ENCODE measurements around the gene GPR153. TPM values are rescaled to one million over a fixed set of nuclear protein-coding genes. Genes with fewer than 3 reads are reported as not detected.

The GPR153 gene
- total and polyA plus RNA-seq, 4 donors, result 0.37 to 5.9 (median 2.7) TPM

- H3K27me3 ChIP-seq (ENCODE audit: control insufficient read depth in 4 of 4, insufficient read depth in 4 of 4, low read length in 3 of 4), result no peaks in the 10 kb centered on the region
- H3K27ac ChIP-seq (ENCODE audit: low read depth in 1 of 2, low read length in 2 of 2), result peak overlapping the region; percentile 75 to 86
- no peaks in the 10 kb centered on the region for H3K9me3 ChIP-seq (ENCODE audit: control insufficient read depth in 4 of 4, low read length in 3 of 4)
- WGBS, result under 1% methylated on average over 31 of the region's 31 CpGs
- H3K9ac ChIP-seq (ENCODE audit: low read depth in 1 of 2, low read length in 2 of 2), result peak overlapping the region; percentile 94
- peaks cover 3 to 22% (median 17%) of the 10 kb centered on the region in 4 donors for H3K36me3 ChIP-seq (ENCODE audit: control insufficient read depth in 4 of 4, insufficient read depth in 3 of 4, low read depth in 1 of 4, low read length in 3 of 4)
- peaks cover 7 to 28% (median 21%) of the 10 kb centered on the region in 4 donors for H3K4me1 ChIP-seq (ENCODE audit: control insufficient read depth in 4 of 4, insufficient read depth in 4 of 4, low read length in 3 of 4)
- DNase-seq (ENCODE audit: low spot score), result peak; percentile 41
- H3K4me3 ChIP-seq (ENCODE audit: low read depth in 1 of 3, low read length in 3 of 3), result peak overlapping the region; percentile 81 to 99 (median 94)
- no peak for TF ChIP-seq FOXA1 (IDR thresholded peaks at IDR 0.05)
- no peak for TF ChIP-seq NR2F2 (IDR thresholded peaks at IDR 0.05)
- no peak for TF ChIP-seq ZBTB33 (IDR thresholded peaks at IDR 0.05)
- no peak for TF ChIP-seq CTCF (IDR thresholded peaks at IDR 0.05; ENCODE audit: low read depth, low read length, missing input control)
- TF ChIP-seq HNF4A (conservative IDR thresholded peaks at IDR 0.05), result no peak
- no peak for TF ChIP-seq SP1 (IDR thresholded peaks at IDR 0.05)
- TF ChIP-seq HNF4G (IDR thresholded peaks at IDR 0.05), result no peak
- no peak for TF ChIP-seq GABPA (IDR thresholded peaks at IDR 0.05 in 1 of 2, conservative IDR thresholded peaks at IDR 0.05 in 1 of 2)
- no peak for TF ChIP-seq YY1 (IDR thresholded peaks at IDR 0.05)
These were observed 62.1 kb downstream of the GPR153 start for GRCh38 chr1:6198646-6199297.

GRCh38 chr1:6197746-6198427 is 63.0 kb downstream of the GPR153 start:
- Histone ChIP-seq H3K9ac (ENCODE audit: low read depth in 1 of 2, low read length in 2 of 2) (peak overlapping the region; percentile 94), H3K9me3 (ENCODE audit: control insufficient read depth in 4 of 4, low read length in 3 of 4) (no peaks in the 10 kb centered on the region), H3K27ac (ENCODE audit: low read depth in 1 of 2, low read length in 2 of 2) (no peak overlapping the region), H3K36me3 (ENCODE audit: control insufficient read depth in 4 of 4, insufficient read depth in 3 of 4, low read depth in 1 of 4, low read length in 3 of 4) (peaks cover 6 to 30% (median 21%) of the 10 kb centered on the region in 4 donors), H3K27me3 (ENCODE audit: control insufficient read depth in 4 of 4, insufficient read depth in 4 of 4, low read length in 3 of 4) (no peaks in the 10 kb centered on the region), H3K4me3 (ENCODE audit: low read depth in 1 of 3, low read length in 3 of 3) (peak overlapping the region; percentile 81 to 99 (median 94)), H3K4me1 (ENCODE audit: control insufficient read depth in 4 of 4, insufficient read depth in 4 of 4, low read length in 3 of 4) (peaks cover 7 to 28% (median 21%) of the 10 kb centered on the region in 4 donors)
- 41% methylated on average over 6 of the region's 6 CpGs for WGBS
- no peak for DNase-seq (ENCODE audit: low spot score)
- TF ChIP-seq HNF4A (conservative IDR thresholded peaks at IDR 0.05) (peak in 1 of 2 donors; percentile 27), NR2F2 (IDR thresholded peaks at IDR 0.05) (no peak), RXRA (IDR thresholded peaks at IDR 0.05) (peak in 1 of 2 donors; percentile 17)

Other genes starting within 250 kb of the GPR153 start
- 1 to 10 TPM; 5.1 to 5.9 TPM for gene KCNAB2, start 215.2 kb downstream of the GPR153 start, total RNA-seq
- gene KCNAB2, start 215.2 kb downstream of the GPR153 start, polyA plus RNA-seq, result 1 to 10 TPM; 1.8 to 3.9 TPM
- gene CHD5, start 80.8 kb downstream of the GPR153 start, total RNA-seq, result under 1 TPM; under 0.01 to 0.08 TPM
- gene CHD5, start 80.8 kb downstream of the GPR153 start, polyA plus RNA-seq, result not detected
- 10 to 100 TPM; 38.9 to 77.9 TPM for gene RPL22, start 61.5 kb downstream of the GPR153 start, total RNA-seq
- 100 to 1,000 TPM in 1 of 2 donors, 10 to 100 TPM in 1; 76.7 to 105 TPM for gene RPL22, start 61.5 kb downstream of the GPR153 start, polyA plus RNA-seq
- 10 to 100 TPM in 1 of 2 donors, 1 to 10 TPM in 1; 7.6 to 13.7 TPM for gene RNF207, start 55.0 kb downstream of the GPR153 start, total RNA-seq
- gene RNF207, start 55.0 kb downstream of the GPR153 start, polyA plus RNA-seq, result 1 to 10 TPM; 3.3 to 4.0 TPM
- 10 to 100 TPM; 26.8 to 38.2 TPM for gene ICMT, start 25.1 kb downstream of the GPR153 start, total RNA-seq
- gene ICMT, start 25.1 kb downstream of the GPR153 start, polyA plus RNA-seq, result 10 to 100 TPM in 1 of 2 donors, 1 to 10 TPM in 1; 7.1 to 16.8 TPM
- gene HES3, start 16.9 kb downstream of the GPR153 start, total RNA-seq, result not detected
- not detected for gene HES3, start 16.9 kb downstream of the GPR153 start, polyA plus RNA-seq
- 10 to 100 TPM in 1 of 2 donors, 1 to 10 TPM in 1; 8.7 to 11.0 TPM for gene ACOT7, start 132.7 kb upstream of the GPR153 start, total RNA-seq
- gene ACOT7, start 132.7 kb upstream of the GPR153 start, polyA plus RNA-seq, result 10 to 100 TPM in 1 of 2 donors, 1 to 10 TPM in 1; 9.7 to 14.4 TPM
- gene HES2, start 158.8 kb upstream of the GPR153 start, total RNA-seq, result not detected
- gene HES2, start 158.8 kb upstream of the GPR153 start, polyA plus RNA-seq, result under 1 TPM in 1 of 2 donors, not detected in 1; 0.10 TPM
- 10 to 100 TPM; 61.5 to 66.1 TPM for gene ESPN, start 163.7 kb upstream of the GPR153 start, total RNA-seq
- gene ESPN, start 163.7 kb upstream of the GPR153 start, polyA plus RNA-seq, result 100 to 1,000 TPM in 1 of 2 donors, 10 to 100 TPM in 1; 70.3 to 103 TPM
- gene TNFRSF25, start 205.1 kb upstream of the GPR153 start, total RNA-seq, result 1 to 10 TPM; 2.2 to 2.6 TPM
- 1 to 10 TPM in 1 of 2 donors, under 1 TPM in 1; 0.78 to 1.9 TPM for gene TNFRSF25, start 205.1 kb upstream of the GPR153 start, polyA plus RNA-seq
- gene PLEKHG5, start 230.6 kb upstream of the GPR153 start, total RNA-seq, result 1 to 10 TPM; 1.4 to 1.9 TPM
- gene PLEKHG5, start 230.6 kb upstream of the GPR153 start, polyA plus RNA-seq, result under 1 TPM; 0.28 to 0.81 TPM

All from liver (tissue), 9 donors.